A172 (cell line): Measurements from ENCODE around the gene DCLK3. TPM values are rescaled to one million over a fixed set of nuclear protein-coding genes. Genes with fewer than 3 reads are reported as not detected.

Experiments used
- DNase-seq: peaks from one replicate; pipeline ENCODE4 v3.0.0-alpha.2; 2015; ENCODE audit warnings: low spot score
- total RNA-seq: library from RNA; depleted of rRNA; stranded (reverse); fragments of >200 nt; shearing (Covaris generic); gene quantifications from 2 replicates; pipeline ENCODE4 v1.2.3, GENCODE V29; 2014

DCLK3 gene
- total RNA-seq, 1 experiment from 2014 or later = not detected

DNA sequence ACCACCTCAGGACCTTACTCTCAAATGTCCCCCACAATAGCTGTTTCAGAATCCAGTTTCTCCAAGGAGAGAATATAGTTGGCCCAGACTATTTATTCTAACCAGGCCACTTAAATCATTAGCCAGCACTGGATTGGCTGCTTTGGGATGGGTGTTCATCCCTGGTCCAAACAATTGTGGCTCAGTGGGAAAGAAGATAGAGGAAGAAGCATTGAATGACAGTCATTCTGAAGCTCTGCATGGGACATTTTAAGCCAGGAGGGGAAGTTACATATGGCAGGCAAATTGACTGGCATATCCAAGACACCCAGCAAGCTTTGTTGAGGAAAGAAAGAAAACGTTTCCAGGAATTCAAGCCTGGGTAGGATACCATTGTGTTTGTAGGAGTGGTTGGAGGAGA, 5.6 kb upstream of the DCLK3 start:
- DNase-seq = no peak

DNA sequence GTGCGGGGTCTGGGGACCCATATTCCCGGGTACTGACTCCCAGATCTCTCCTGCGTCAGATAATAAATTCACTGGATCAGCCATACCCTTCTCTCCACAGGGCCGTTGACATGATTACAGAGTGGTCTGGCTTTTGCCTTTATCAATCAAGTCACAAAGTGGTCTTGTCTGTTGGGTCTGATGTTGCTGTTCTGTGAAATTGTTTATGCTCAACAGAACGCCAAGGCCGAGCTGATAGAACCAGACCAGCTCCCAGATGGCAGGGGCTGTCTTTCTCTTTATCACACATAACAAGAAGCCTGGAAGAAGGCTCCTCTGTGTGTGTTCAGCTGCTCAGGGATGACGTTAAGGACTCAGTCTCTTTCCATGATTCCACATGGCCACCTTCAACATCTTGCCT, 751 bp upstream of the DCLK3 start:
- no peak for DNase-seq

DNA sequence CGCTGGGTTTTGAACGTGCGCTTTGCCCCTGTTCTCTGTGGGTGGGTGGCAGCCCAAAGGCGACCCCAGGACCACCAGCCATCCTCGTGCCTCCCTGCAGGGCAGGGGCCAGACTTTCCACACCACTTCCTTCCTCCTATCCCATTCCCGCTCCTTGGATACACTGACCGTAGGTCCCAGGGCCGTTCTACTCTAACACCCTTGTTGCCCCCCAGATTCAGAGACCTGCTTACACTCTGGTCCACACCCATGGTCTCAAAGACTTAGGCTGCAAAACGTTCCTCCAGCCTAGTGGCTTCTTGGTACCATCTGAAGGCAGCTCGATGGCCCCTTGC, 318 bp upstream of the DCLK3 start:
- DNase-seq = no peak

DNA sequence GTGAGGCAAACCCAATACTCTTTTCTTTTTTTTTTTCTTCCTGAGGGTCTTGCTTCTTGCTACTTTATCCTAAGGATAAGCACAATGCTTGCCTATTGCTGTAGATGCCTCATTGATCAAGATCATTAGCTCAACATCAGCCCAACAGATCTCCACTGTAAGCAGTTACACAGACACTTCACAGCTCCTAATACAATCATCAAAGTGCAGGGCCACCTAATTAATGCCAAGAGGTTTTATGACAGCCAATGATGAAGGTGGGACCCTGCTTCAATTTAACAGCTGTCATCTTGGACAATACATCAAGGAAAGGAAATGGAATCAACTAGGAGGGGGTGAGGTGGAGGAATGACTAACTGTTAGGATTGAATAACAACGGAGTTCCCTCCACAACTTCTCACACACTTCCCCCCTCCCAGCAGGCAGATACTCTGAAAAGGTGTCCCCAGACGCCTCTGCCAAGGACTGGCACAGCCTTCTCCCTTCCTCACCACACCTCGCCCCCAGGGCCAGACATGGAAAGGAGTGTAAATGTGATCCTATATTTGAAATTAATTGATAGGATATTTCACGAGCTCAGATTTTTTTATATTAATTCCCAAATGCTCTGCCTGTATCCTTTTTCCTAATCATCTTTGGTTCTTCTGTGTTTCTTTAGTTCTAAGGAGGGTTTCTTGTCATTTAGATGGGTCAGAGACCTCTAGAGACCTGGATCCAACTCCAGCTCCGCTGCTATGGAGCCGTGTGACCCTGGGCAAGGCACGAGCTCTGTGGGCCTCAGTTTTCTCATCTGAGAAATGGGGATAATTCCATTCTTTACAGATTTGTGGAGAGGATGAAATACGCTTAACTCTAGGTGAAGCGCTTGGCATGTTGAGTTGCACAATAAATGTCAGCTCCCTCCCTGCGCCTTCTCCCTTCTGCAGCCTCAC, 1.2 kb downstream of the DCLK3 start:
- no peak for DNase-seq

DNA sequence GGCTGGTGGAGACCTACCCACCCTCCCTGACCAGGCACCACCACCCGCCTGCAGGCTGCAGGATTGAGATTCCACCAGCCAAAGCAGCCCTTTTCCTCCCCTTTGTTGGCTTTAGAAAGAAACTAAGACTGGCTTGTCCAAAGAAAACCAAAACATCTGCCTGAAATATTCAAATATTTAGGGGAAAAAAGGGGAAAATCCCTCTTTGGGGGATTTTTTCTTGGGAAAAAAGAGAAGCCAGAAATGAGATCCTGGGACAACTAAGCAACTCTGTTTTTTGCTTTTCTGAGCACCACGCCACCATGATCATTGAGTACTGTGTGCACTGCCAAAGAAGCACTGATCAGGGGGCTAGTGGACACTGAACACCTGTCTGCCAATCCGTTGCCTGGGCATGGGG, 2.6 kb downstream of the DCLK3 start:
- DNase-seq = no peak

DNA sequence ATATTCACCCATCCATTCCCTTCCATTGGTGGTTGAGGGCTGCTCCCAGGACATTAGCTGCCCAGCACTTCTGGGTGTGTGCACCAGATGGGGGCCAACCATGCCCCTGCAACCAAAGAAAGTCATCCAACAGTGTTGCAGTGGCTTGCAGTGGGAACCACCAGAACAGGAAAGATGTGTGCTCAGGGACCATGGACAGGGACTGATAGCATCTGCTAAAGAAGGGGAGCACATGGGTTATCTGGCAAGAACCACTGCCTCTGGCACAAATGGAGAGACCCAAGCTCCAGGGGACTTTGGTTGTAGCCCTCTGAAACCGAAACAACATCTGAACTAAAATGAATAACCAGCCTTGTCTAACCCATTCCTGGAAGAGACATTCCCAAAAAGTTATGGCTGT, 8.1 kb downstream of the DCLK3 start:
- DNase-seq = no peak

DNA sequence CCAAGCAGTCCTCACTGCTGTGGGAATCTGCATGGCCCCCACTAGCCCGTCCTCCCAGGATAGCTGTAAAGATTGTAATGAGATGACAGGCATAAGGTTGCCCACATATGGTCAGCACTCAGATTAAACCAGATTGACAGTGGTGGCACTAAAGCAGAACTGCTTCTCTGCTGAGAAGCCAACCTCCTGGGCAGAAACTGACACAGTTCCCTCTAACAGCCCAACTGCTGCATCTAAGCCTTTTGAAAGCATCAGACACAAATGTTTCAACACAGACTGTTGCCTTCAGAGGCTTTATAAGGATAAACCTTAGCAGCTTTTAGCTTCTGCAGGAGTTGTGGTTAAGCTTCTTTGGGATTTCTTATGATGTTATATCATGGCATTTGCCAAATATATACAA, 13.0 kb downstream of the DCLK3 start:
- DNase-seq = no peak

DNA sequence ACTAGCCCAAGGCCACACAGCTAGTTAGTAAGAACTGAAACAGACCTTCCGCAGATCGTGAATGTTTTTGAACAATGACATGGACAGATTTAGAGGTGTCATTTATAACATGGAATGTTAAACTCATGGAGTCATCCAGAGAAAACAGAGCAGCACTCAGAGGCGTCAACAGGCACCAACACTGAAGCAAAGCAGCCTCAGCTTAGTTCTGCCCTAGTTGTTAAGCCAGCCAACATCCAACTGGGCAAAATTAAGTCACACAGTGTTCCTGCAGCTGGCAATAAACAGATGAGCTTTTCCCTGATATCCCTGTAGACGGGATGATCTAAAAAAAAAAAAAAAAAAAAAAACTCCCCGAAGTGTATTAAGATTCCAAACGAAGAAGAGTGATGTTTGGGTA, 13.6 kb downstream of the DCLK3 start:
- DNase-seq = no peak

DNA sequence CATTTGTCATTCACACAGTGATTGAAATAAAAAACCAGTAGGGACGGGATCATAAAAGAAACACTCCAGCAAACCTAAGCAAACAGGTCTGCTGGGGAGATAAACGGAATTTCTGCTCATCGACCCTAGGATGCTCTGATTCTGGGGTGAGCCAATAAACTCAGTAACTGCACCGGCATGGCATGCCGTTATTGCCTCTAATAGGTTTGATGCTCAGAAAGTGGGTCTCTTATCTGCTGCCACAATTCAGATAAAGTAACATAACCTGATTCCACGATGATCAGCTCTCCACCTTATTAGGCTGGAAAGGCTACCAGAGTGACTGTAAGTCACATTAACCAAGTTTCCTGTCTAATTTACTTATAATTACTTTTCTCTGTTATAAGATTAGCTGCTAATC, 19.6 kb downstream of the DCLK3 start:
- DNase-seq = no peak

DNA sequence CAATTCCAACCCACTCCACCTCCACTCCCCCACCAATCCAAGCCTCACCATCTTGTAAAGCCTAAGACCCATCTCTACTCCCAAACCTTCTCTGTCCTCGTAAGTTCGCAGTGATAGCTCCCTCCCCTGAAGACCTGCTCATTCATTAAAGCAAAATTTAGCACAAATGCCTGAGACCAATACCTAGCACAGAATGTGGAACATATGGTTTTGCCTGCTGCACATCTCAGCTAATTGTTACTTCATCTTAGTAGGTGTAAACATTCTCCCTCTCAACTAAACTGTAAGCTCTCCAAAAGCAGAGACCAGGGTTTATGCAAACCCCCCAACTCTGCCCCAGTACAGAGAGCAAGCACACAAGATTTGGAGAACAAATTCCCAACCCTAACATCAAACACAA, 20.5 kb downstream of the DCLK3 start:
- DNase-seq = no peak

DNA sequence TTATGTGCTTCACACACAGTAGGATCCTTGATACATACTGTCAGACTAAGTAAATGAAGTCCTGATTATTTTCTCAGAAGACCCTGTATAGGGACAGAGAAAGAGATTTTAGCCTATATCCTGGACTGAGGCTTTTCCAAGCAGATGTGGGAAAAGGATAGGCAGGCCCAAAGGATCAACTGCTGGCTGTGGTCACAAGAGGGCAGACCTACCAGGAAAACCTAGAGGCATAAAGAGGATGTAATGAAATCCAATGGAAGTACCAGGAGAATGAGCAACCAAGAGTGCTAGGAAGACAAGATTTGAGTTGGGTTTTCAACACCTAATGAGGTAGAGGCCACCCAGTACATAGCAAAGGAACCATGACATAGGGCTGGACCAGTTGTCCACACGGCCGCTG, 23.1 kb downstream of the DCLK3 start:
- no peak for DNase-seq

DNA sequence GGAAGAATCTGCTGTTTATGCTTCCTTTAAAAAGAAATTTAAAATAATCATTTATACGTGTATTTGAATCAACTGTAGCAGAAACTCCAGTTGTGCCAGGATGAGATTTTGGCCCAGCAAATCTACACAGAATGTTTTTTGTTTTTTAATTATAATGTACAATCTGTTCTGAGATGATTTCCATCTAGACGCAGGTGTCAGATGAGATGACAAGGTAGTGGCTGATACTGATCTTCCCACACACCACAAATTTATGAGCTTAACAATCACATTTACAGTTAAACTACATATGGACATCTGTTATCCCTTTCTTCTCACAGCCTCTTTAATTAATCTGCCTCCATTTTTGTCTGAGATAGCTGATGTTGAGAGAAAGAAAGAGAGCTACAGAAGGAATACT, 23.6 kb downstream of the DCLK3 start:
- DNase-seq = no peak

DNA sequence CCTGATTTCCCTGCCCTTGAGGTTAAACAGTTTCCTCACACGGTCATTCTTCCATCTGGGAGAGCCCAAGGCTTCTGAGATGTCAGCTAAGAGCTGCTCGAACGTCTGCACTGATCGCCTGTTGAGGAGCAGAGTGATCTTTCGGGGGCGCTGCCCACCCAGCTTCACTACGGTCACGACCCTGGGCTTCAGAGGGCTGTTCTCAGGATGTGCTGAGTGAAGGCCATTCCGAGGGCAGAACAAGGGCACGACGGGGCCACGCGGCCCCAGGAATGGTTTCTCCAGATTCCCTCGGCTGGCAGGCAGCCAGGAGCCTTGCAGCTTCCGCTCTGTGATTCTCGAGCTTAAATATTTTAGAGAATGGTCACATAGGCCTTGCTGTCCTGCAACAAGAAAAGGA, 25.7 kb downstream of the DCLK3 start:
- DNase-seq = no peak

DNA sequence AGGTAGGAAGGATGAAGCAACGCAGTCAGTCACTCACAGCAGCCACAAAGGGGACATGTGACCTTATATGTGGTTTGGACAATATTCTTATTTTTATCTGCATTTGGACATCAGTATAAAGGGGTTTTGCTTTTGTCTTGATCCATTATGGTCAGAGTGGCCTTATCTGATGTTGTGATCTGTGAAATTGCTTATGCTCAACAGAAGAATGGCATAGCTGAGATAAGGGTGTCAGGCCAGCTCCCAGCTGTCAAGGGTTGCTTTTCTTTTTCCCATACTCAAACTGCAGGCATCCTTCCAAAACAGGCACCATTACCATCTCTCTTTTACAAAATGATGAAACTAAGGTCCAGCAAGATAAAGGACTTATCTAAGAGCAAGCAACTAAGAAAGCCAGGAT, 28.1 kb downstream of the DCLK3 start:
- DNase-seq = peak; percentile 6

DNA sequence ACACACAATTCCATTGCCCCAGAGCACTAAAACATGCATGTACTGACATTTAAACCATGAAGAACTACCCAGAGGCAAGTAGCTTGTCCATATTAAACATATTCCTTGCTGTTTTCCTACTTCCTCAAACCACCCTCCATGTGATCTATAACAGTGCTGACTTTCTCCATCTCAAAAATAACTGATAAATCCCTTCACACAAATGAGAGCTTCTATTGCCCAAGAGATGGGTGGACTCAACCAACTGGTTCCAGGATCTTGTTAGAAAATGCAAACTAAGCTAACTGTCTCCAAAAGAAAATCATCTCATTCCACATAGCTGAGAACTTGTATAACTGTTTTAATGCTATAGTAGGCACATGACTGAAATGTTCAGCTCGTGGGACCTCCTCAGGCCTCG, 29.6 kb downstream of the DCLK3 start:
- DNase-seq = no peak

DNA sequence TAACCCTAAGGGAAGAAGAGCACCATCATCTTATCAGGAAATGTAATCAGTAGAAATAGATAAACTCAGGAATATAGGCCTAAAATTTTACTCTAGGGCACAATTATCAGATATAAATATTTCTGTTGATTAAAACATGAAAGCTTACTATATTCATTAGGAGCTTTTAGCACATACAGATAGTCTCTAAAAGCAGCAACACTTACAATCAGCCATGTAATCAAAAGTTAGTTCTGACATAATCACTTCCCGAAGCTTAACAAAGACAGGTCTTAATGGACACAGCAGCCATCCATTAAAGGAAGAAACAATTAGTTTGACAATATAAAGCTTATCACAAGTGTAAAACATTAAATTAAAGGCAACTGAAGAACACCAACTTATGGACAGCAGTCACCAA, 30.6 kb downstream of the DCLK3 start:
- DNase-seq = no peak

DNA sequence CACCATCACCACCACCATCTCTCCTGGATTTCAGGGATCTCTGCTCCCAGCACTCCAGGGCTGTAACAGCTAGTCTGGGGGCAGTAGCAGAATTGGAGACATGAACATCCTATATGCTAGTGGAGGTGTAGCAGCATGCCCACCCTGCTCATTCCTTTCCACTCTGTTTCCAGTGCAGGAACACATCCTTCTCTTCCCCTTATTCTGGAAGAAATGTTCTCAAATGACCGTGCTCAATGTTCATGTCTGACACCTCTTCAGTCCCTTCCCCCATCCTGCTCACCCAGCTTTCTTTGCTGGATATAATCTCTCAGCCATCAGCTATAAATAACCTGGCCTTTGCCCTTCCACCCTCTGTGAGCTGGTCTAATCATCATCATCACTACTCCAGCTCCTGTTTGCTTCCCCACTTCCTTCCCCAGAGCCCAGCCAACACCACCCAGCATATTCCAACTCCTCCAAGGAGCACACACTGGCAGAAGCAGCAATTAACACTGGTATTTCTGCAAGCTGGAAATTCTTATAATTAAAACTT, 31.1 kb downstream of the DCLK3 start:
- no peak for DNase-seq

DNA sequence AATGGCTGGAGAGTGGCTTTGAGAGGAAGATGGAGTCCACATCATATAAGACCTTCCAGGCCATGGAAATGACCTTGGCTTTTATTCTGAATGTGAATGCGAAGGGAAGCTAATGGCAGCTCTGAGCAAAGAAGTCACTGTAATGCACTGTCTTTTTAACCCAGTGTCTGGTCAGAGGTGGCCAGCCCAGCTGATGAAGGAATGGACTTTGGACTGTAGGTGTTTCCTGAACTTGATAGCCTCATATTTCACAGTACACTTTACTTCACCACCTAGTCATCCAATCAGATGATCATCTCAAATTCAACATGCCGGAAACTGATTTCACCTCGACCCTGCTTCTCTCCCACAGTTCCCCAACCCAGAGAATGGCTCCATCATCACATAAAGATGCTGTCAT, 33.4 kb downstream of the DCLK3 start:
- no peak for DNase-seq

DNA sequence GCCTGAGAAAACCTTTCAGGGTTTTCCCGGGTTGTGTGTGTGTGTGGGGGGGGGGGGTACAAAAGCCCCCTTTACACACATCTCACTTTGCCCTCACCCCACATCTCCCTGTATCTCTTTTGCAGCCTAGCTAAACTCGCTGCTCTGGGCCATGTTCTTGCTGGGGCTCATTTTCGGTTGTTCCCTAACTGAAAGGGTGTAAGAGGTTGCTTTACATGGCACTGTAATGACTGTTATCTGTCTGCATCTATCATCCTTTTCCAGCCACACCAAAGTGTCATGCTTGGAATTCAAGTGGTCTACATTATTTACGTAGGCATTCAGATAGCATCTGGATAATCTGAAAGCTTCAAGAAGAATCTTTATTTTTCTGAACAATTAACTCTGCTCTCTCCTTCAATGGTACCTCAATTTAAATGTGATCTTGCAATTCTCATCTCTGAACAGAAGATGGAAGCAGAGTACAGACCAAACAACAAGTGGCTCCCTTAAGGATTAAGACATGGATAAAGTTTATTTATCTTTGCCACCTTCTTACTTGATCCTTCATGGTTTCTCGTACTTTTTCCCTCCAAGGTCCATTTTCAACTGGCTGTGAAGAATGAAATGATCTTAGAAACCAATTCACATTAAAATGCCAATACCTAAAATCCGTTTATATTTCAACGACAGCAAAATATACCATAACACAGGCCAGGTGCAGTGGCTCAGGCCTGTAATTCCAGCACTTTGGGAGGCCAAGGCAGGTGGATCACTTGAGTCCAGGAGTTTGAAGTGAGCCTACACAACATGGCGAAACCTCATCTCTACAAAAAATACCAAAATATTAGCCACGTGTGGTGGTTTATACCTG, 34.9 kb downstream of the DCLK3 start:
- DNase-seq = peak; percentile 43

DNA sequence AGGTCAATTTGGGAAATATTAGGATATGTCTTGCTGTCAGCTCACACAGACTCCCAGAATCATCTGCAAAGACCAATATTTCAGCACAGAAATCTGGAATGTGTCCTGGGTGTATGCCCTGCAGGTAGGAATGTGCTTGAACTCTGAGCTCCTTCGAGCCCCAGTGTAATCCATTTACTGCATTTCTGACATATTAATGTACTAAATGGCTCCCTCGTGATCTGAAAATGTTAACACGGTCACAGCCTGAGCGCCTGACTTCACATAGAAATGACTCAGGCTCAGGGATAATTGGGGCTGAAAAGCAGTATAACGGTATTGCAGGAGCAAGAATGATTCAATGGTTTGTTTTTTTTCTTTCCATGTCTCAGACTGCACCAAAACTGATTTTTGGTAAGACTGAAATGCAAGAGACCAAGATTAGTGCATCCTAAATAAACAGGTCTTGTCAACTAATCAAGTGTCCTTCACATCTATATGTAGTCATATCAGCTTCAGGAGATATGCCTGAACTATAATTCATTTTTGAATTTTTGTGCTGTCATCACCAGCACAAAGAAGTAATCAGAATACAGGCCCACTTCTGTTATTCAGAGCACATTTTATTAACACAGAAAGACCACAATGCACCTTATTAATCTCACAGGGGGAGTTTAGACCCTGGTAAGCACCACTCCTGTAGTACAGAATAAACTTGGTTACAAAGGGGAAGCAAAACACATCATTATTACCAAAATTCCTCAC, 49.8 kb downstream of the DCLK3 start:
- DNase-seq = peak; percentile 79

DNA sequence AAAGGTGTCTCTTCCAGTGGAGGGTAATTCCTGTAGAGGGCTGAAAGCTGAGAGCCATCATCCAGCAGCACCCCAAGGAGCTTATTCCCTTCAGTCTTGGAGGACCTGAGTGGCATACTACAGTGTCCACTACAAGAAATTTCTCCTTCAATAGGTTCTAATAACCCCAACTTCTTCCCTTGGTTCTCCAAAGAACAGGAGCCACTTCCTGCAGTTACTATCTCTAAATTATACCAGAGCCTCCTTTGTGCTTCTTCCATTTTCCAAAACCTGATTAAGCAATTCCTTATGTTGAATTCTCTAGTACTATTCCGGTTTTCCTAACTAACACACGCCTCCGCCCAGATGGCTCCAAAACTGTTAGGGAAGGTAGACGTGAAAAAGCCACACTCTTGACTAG, 50.4 kb downstream of the DCLK3 start:
- DNase-seq = no peak

DNA sequence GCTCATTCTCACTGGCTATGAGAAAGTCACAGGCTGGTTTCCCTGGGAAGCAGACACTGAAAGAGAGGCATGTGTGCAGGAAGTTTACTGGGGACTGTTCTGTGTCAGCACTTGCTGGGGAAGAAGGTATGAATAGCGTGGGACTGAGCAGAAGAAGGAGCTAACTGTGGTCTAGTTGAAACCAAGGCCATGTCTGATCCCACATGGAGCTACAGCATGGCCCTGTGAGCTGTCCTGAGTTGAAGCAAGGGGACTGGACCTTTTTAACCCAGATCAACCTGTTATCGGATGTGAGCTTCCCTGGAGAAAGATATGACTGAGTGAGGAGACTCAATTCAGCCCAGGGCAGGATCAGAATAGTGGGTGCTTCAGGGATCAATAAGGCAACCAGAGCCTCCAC, 53.7 kb downstream of the DCLK3 start:
- DNase-seq = no peak
